Measurements from ENCODE around the gene MYH10. TPM values are rescaled to one million over a fixed set of nuclear protein-coding genes. Genes with fewer than 3 reads are reported as not detected.
A peak's percentile ranks its signal among the peaks of the same experiment; 100 is the strongest.

Gene MYH10
- 10 to 100 TPM; 17.0 to 21.3 TPM for total RNA-seq

- H3K9me3 Mint-ChIP-seq (ENCODE audit: low read depth) = no peaks in the 10 kb centered on the region
- POLR2A ChIA-PET = interaction anchor here (0.6 to 1.4 kb wide), 5 partner anchors 9 to 1154 kb away, joined by 3 to 6 read pairs (median 3); partner anchors contain the start of genes KRABD2, NDEL1 and RANGRF
- H3K4me3 Mint-ChIP-seq = peak within 1 kb of the TSS; percentile 87
- ATAC-seq = no peak
- H3K27me3 Mint-ChIP-seq = peaks cover 33% of the 10 kb centered on the region
- H3K4me1 Mint-ChIP-seq = peaks cover 4% of the 10 kb centered on the region
- peak within 1 kb of the TSS; percentile 82 for H3K27ac Mint-ChIP-seq
- CTCF ChIA-PET = interaction anchor here (0.7 to 1.5 kb wide), 5 partner anchors 17 to 270 kb away, joined by 3 to 7 read pairs (median 3); partner anchors contain the start of gene KRABD2
- no peak for DNase-seq
- no peaks in the 10 kb centered on the region for H3K36me3 Mint-ChIP-seq (ENCODE audit: low read depth)
- intact Hi-C loops (cut with DNase I, micrococcal nuclease) = loop anchor here (1.0 to 5.0 kb wide), 7 partner anchors 31 to 382 kb away; partner anchors contain the start of genes RPL26 (in 2 of the 2), CTC1 (in 1 of the 2), KRABD2 (in 1 of the 2) and PFAS (in 1 of the 2)
Measured at GRCh38 chr17:8630227-8630801, at the start of gene MYH10. Gene MYH10, minus strand, starts transcription at chr17:8630725. Its CDS starts 7,479 bp downstream, at chr17:8623246.

DNA sequence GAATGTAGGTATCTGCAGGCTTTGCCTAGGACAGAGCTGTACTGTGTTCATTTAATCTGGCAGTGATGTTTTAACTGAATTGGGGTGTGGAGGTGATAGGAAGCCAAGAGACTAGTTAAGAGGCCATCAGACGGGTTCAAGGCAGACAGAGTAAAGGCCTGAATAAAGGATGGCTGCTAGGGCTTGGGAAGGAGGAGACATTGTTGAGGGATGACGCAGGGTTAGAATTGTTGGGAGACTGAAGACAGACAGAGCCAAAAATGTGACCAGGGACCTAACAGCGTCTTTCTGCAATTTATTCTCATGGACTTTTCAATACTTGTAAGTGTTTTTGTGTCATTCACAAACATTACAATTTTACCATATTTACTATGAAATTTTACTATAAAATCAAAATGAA lies 48.6 kb upstream of the MYH10 start:
- intact Hi-C loops (cut with DNase I, micrococcal nuclease) = no loop called here
- CTCF ChIA-PET = no interaction called here
- Mint-ChIP-seq H3K27me3 (peaks cover 13% of the 10 kb centered on the region), H3K36me3 (ENCODE audit: low read depth) (no peaks in the 10 kb centered on the region), H3K4me1 (no peaks in the 10 kb centered on the region), H3K4me3 (no peak overlapping the region), H3K9me3 (ENCODE audit: low read depth) (no peaks in the 10 kb centered on the region), H3K27ac (no peak overlapping the region)
- ATAC-seq (no peak), DNase-seq (no peak)
- POLR2A ChIA-PET = interaction anchor here (0.7 kb wide), 1 partner anchor 18 kb away, joined by 3 read pairs; no protein-coding TSS in a partner anchor

DNA sequence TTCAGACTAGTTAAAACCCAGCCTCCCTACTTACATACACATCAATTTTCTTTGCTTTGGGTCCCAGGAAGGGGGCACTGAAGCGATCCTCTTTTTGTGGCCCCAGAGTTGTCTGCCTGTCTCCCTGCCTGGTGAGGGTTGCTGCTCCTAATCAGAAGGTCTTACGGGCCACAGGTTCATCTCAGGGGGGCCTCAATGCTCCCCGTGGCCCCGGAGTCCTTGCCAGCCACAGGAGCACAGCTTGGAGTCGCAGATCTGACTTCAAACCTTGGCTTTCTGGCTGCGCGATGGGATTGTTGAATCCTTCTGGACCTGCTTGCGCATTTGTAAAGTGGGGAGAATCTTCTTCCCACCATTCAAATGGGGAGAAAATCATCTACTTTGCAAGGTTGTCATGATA lies 44.8 kb upstream of the MYH10 start:
- Mint-ChIP-seq H3K27ac (no peak overlapping the region), H3K36me3 (ENCODE audit: low read depth) (no peaks in the 10 kb centered on the region), H3K9me3 (ENCODE audit: low read depth) (no peaks in the 10 kb centered on the region), H3K4me1 (no peaks in the 10 kb centered on the region), H3K27me3 (peaks cover 12% of the 10 kb centered on the region), H3K4me3 (no peak overlapping the region)
- CTCF ChIA-PET = no interaction called here
- intact Hi-C loops (cut with DNase I, micrococcal nuclease) = no loop called here
- no peak for DNase-seq
- no peak for ATAC-seq
- POLR2A ChIA-PET = interaction anchor here (0.6 kb wide), 1 partner anchor 27 kb away, joined by 3 read pairs; no protein-coding TSS in a partner anchor

GRCh38 chr17:8674344-8675305 lies 44.1 kb upstream of the MYH10 start:
- ATAC-seq = no peak
- no peaks in the 10 kb centered on the region for H3K9me3 Mint-ChIP-seq (ENCODE audit: low read depth)
- peaks cover 9% of the 10 kb centered on the region for H3K27me3 Mint-ChIP-seq
- no peaks in the 10 kb centered on the region for H3K36me3 Mint-ChIP-seq (ENCODE audit: low read depth)
- H3K4me3 Mint-ChIP-seq = no peak overlapping the region
- no peaks in the 10 kb centered on the region for H3K4me1 Mint-ChIP-seq
- no peak for DNase-seq
- POLR2A ChIA-PET = interaction anchor here (0.6 kb wide), 1 partner anchor 26 kb away, joined by 3 read pairs; no protein-coding TSS in a partner anchor
- H3K27ac Mint-ChIP-seq = no peak overlapping the region
- intact Hi-C loops (cut with DNase I, micrococcal nuclease) = no loop called here
- CTCF ChIA-PET = interaction anchor here (1.1 kb wide), 1 partner anchor 21 kb away, joined by 4 read pairs; no protein-coding TSS in a partner anchor

- ChIA-PET CTCF (interaction anchor here (0.5 to 1.1 kb wide), 2 partner anchors 20 to 741 kb away, joined by 3 to 4 read pairs; no protein-coding TSS in a partner anchor), POLR2A (no interaction called here)
- no peak for ATAC-seq
- Mint-ChIP-seq H3K36me3 (ENCODE audit: low read depth) (no peaks in the 10 kb centered on the region), H3K4me3 (no peak overlapping the region), H3K4me1 (no peaks in the 10 kb centered on the region), H3K27me3 (peaks cover 3% of the 10 kb centered on the region), H3K27ac (no peak overlapping the region), H3K9me3 (ENCODE audit: low read depth) (no peaks in the 10 kb centered on the region)
- intact Hi-C loops (cut with DNase I, micrococcal nuclease) = no loop called here
- no peak for DNase-seq
Measured at GRCh38 chr17:8673612-8674011, 43.1 kb upstream of the MYH10 start.

GRCh38 chr17:8672326-8672725 lies 41.8 kb upstream of the MYH10 start:
- H3K4me3 Mint-ChIP-seq = no peak overlapping the region
- DNase-seq = no peak
- H3K36me3 Mint-ChIP-seq (ENCODE audit: low read depth) = no peaks in the 10 kb centered on the region
- H3K27ac Mint-ChIP-seq = no peak overlapping the region
- ChIA-PET CTCF (no interaction called here), POLR2A (no interaction called here)
- peaks cover 2% of the 10 kb centered on the region for H3K27me3 Mint-ChIP-seq
- H3K9me3 Mint-ChIP-seq (ENCODE audit: low read depth) = no peaks in the 10 kb centered on the region
- intact Hi-C loops (cut with DNase I, micrococcal nuclease) = no loop called here
- H3K4me1 Mint-ChIP-seq = no peaks in the 10 kb centered on the region
- ATAC-seq = no peak

DNA sequence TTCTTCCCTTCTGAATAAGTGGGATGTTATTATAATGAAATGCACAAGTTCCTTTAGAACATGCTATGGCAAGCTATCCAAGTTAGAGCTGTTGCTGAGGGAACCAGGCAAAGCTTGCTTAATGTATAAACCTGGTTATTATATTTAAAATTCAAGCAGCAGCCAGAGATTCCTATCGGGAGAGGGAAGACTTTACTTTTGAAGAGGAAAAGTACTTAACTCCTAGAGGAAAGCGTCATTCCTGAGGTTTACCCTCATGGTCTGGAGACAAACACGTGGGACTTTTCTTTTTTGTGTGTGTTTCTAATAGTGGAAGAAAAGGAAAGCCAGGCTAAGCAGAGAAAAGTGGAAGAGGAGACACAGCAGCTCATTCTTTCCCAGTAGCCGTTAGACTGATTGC lies 39.9 kb upstream of the MYH10 start:
- Mint-ChIP-seq H3K9me3 (ENCODE audit: low read depth) (no peaks in the 10 kb centered on the region), H3K27ac (no peak overlapping the region), H3K4me1 (no peaks in the 10 kb centered on the region), H3K4me3 (no peak overlapping the region), H3K36me3 (ENCODE audit: low read depth) (no peaks in the 10 kb centered on the region), H3K27me3 (peaks cover 4% of the 10 kb centered on the region)
- DNase-seq = no peak
- ChIA-PET CTCF (no interaction called here), POLR2A (interaction anchor here (0.6 kb wide), 1 partner anchor 256 kb away, joined by 4 read pairs; no protein-coding TSS in a partner anchor)
- no peak for ATAC-seq
- intact Hi-C loops (cut with DNase I, micrococcal nuclease) = no loop called here

DNA sequence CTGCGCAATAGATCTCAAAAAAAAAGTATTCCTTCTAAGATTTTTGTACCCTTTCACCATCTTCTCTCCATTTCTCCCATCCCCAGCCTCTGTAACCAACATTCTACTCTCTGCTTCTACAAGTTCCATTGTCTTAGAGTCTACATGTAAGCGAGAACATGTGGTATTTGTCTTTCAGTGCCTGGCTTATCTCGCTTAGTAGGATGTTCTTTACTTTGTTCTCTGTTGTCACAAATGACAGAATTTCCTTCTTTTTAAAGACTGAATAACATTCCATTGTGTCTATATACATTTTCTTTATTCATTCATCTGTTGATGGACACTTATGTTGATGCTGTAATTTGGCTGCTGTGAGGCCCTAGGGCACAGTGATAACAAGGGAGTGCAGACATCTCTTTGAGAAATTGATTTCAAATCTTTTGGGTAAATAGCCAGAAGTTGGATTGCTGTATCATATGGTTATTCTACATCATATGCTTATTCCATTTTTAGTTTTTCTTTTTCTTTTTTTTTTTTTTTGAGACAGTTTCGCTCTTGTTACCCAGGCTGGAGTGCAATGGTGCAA lies 37.7 kb upstream of the MYH10 start:
- Mint-ChIP-seq H3K27ac (no peak overlapping the region), H3K9me3 (ENCODE audit: low read depth) (no peaks in the 10 kb centered on the region), H3K4me3 (no peak overlapping the region), H3K4me1 (no peaks in the 10 kb centered on the region), H3K36me3 (ENCODE audit: low read depth) (no peaks in the 10 kb centered on the region), H3K27me3 (peaks cover 4% of the 10 kb centered on the region)
- intact Hi-C loops (cut with DNase I, micrococcal nuclease) = no loop called here
- CTCF ChIA-PET = no interaction called here
- ATAC-seq = no peak
- POLR2A ChIA-PET = no interaction called here
- no peak for DNase-seq

DNA sequence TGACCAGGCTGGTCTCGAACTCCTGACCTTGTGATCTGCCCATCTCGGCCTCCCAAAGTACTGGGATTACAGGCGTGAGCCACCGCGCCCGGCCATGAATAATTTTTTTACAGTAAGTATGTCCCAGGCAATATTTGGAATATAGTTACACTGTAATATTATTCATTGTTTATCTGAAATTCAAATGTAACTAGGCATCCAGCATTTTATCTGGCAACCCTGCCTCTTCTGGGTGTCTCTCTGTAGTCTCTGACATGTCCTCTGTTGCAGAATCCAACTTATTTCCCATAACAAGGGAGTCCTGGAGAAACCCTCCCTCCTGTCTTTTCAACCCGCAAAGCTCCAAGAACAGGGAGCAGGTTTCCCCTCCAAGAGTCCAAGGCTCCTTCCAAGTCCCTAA lies 36.9 kb upstream of the MYH10 start:
- Mint-ChIP-seq H3K27me3 (peaks cover 4% of the 10 kb centered on the region), H3K36me3 (ENCODE audit: low read depth) (no peaks in the 10 kb centered on the region), H3K4me1 (no peaks in the 10 kb centered on the region), H3K27ac (no peak overlapping the region), H3K9me3 (ENCODE audit: low read depth) (no peaks in the 10 kb centered on the region), H3K4me3 (no peak overlapping the region)
- intact Hi-C loops (cut with DNase I, micrococcal nuclease) = no loop called here
- ChIA-PET CTCF (no interaction called here), POLR2A (no interaction called here)
- no peak for DNase-seq
- ATAC-seq = no peak

DNA sequence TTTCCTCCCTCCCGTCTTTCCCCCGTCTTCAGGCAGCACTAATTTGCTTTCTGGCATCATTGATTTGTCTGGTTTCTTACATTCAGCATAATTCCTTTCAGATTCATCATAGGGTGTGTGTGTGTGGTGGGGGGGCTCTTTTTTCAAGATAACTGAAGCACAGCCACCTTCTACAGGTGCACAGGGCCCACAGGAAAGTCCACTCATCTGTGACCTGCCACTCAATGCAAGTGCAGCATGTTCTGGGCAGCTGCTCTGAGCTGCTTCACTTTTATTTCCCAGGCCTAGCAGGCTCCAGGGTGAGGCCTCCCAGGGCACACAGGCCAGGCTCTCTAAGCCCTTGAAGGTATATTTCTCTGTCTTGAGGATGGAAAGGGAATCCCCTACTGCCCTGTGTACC lies 35.2 kb upstream of the MYH10 start:
- Mint-ChIP-seq H3K4me3 (no peak overlapping the region), H3K9me3 (ENCODE audit: low read depth) (no peaks in the 10 kb centered on the region), H3K27me3 (peaks cover 7% of the 10 kb centered on the region), H3K4me1 (no peaks in the 10 kb centered on the region), H3K27ac (no peak overlapping the region), H3K36me3 (ENCODE audit: low read depth) (no peaks in the 10 kb centered on the region)
- ATAC-seq (no peak), DNase-seq (no peak)
- intact Hi-C loops (cut with DNase I, micrococcal nuclease) = no loop called here
- POLR2A ChIA-PET = no interaction called here
- CTCF ChIA-PET = no interaction called here

DNA sequence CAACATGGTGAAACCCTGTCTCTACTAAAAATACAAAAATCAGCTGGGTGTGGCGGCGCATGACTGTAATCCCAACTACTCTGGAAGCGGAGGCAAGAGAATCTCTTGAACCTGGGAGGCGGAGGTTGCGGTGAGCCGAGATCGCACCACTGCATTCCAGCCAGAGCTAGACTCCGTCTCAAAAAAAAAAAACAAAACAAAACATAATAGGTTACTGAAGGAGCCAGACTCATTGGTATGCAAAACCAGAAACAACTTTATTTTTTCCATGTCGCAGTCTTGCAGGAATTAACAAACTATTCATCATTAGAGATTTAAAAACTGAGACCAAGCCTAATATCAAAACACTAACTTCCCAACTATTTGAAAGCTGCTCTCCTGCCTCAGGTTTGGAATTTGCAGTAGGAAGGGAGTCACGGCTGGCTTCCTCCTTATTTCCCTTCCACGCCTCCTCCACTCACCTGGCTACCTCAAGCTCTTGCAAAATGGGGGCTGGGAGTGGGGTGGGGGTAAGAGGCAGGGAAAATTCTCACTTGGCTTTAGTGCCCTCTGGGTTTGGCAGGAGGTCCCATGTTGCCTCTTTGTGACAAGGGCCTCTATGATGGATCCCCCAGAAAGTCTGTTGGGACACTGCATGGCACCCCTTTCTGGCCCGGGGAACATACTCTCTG lies 34.1 kb upstream of the MYH10 start:
- intact Hi-C loops (cut with DNase I, micrococcal nuclease) = no loop called here
- no peaks in the 10 kb centered on the region for H3K4me1 Mint-ChIP-seq
- DNase-seq = no peak
- H3K36me3 Mint-ChIP-seq (ENCODE audit: low read depth) = no peaks in the 10 kb centered on the region
- H3K27me3 Mint-ChIP-seq = peaks cover 7% of the 10 kb centered on the region
- CTCF ChIA-PET = no interaction called here
- H3K9me3 Mint-ChIP-seq (ENCODE audit: low read depth) = no peaks in the 10 kb centered on the region
- POLR2A ChIA-PET = no interaction called here
- no peak for ATAC-seq
- H3K27ac Mint-ChIP-seq = no peak overlapping the region
- no peak overlapping the region for H3K4me3 Mint-ChIP-seq
